GM19240 (cell line): Measurements from ENCODE around the gene GPR156.
"Not testable (repeated sequence)": the region's sequence is repeated elsewhere in the genome, so short reads cannot be mapped to it uniquely, and the experiment has no call there.

Experiments
- DNase-seq: peaks from one replicate; pipeline ENCODE4 v3.0.0; 2011; ENCODE audit warnings: low spot score; ENCODE audit not compliant: insufficient read length

GPR156 gene

GRCh38 chr3:120284747-120285507 is at the start of gene GPR156:
Gene GPR156 (minus strand): TSS chr3:120285222. CDS start chr3:120244098, 41,124 bp downstream.
- no peak for DNase-seq

DNA sequence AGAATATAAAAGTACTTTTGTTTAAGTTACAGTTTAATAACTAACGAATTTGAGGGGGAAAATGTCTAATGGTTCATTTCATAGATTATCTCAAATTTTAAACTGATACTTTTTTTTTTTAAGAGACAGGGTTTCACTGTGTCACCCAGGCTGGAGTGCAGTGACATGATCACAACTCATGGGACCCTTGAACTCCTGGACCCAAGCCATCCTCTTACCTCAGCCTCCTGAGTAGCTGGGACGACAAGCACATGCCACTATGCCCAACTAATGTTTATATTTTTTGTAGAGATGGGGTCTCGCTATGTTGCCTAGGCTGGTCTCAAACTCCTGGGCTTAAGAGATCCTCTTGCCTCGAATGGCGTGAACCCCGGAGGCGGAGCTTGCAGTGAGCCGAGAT is 47.6 kb upstream of the GPR156 start:
- DNase-seq = no peak

- DNase-seq = no peak
These were observed 46.1 kb upstream of the GPR156 start for GRCh38 chr3:120331076-120331475.

DNA sequence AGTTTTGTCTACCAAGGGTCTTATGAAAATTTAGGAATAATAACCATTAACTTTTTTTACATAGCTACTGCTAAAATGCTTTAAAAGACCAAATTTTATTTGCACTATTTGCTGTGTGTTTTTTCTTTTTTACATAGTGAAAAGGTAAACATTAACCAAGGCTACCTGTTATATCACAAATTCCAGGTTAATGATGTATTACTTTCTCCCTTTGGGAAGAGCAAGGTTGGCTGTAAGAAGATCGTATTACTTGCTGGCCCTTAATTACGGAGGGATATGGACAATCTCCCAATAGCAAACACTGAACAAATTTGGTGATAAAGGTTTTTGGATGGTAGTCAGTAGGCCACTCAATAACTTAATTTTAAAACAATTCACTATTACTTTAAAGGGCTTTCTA is 41.8 kb upstream of the GPR156 start:
- no peak for DNase-seq

- no peak for DNase-seq
These were observed 39.2 kb upstream of the GPR156 start for GRCh38 chr3:120324190-120324589.

GRCh38 chr3:120323761-120324160 is 38.7 kb upstream of the GPR156 start:
- not testable (repeated sequence) for DNase-seq

- DNase-seq = no peak
These were observed 27.1 kb upstream of the GPR156 start for GRCh38 chr3:120311863-120312794.

DNA sequence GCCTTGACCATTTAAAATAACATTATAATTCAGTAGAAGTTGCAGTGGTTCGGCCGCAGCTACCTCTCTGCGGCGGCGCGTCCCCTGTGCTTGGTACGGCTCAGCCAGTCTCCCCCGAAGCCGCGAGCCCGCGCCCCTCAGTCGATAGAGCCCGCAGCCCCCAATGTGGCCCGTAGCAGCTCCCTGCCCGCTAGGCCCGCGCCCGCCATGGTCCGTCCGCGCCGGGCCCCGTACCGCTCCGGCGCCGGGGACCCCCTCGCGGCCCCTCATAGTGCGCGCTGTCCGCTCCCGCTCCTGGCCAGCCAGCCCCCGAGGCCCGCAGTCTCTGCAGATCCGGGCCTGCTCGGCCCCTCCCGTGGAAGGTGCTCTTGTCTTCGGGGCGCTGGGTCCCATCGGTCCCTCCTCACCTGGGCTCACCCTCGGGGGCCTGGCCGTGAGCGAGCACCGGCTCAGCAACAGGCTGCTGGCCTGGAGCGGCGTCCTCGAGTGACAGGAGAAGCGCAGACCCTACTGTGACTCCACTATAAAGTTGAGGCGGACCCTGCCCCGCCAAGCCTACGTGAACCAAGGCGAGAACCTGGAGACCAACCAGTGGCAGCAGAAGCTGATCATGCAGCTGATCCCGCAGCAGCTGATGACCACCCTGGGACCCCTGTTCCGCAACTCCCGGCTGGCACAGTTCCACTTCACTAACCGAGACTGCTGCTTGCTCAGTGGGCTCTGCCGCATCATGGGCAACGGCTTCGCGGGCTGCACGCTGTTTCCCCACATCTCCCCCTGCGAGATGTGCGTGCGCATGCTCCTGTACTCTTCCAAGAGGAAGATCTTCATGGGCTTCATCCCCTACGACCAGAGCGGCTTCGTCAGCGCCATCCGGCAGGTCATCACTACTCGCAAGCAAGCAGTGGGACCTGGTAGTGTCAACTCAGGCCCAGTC is 21.8 kb upstream of the GPR156 start:
- no peak for DNase-seq

GRCh38 chr3:120304616-120305015 is 19.6 kb upstream of the GPR156 start:
- no peak for DNase-seq

DNA sequence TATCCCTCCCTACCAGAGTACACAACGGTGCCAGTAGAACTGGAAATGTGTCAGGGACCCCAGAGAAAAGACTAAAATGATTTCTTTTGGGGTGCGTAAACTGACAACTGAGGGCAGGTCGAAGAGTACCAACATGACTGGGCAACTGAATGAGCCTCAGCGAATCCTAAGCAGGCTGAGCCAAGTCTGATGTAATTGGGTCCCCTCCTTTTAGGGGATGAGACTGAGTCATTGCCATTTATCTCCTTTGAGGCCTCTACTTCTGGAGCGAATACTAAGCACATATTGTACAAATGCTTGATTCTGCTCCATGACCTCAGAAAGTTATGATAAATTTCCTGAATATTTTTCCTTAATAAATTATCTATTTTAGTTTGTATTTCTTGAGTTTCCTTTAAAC is 17.3 kb upstream of the GPR156 start:
- DNase-seq = no peak

DNA sequence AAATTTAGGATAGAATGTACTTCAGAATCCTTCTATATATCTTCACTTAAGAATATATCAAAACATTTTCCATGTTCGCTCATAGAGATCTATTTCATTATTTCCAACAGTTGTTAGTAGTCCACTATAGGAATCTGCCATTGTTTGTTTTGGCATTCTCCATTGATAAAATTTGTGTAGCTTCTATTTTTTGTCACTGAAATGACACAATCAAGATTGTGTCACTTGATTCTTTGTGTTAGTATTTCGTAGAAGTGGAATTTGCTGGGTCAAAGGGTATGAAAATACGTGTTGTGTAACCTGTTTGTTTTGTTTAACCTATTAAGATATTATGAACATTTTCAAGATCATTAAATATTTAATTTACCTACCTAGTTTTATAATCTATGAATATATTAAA is 15.9 kb upstream of the GPR156 start:
- DNase-seq = no peak

DNA sequence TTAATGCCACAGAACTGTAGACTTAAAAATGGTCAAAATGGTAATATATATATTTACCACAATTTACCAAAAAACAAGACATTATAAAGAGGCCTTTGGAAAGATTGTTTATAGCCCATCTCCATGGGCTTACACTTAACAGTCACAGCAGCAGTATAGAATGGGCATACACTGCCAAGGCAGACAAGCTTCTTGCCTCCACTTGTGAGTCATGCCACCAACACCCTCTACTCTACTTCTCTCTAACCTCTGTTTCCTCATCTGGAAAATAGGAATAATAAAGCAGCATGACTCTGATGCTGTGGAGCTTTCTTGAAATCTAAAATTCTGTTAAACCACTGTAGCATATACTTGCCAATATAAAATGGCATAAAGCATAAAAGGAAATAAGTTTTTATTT is 14.4 kb upstream of the GPR156 start:
- no peak for DNase-seq

DNA sequence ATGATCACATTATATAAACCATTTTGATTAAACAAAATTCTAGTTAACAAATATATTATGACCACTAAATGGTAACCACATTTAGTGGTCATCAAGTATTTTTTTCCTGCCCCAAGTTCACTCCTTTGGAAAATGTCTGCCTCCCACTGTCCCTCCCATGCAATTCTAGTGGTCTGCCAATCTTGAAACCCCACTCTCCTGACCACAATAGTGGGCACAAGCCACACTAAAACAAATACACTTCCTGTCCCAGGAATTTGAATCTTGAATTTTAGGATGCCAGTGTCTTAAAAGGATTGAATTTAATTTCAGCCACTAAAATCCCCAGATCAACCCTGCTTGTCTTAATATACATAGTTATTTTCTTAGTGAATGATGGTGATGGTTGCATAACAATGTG is 14.0 kb upstream of the GPR156 start:
- DNase-seq = no peak

GRCh38 chr3:120291552-120291951 is 6.5 kb upstream of the GPR156 start:
- DNase-seq = not testable (repeated sequence)

DNA sequence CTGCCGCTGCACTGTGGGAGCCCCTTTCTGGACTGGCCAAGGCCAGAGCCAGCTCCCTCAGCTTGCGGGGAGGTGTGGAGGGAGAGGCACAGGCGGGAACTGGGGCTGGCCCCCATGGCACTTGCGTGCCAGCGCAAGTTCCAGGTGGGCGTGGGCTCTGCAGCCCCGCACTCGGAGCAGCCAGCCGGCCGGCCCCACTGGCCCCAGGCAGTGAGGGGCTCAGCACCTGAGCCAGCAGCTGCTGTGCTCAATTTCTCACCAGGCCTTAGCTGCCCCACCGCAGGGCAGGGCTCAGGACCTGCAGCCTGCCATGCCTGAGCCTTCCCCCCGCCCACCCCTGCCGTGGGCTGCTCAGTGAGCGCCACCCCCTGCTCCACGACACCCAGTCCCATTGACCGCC is 4.6 kb upstream of the GPR156 start:
- DNase-seq = no peak

DNA sequence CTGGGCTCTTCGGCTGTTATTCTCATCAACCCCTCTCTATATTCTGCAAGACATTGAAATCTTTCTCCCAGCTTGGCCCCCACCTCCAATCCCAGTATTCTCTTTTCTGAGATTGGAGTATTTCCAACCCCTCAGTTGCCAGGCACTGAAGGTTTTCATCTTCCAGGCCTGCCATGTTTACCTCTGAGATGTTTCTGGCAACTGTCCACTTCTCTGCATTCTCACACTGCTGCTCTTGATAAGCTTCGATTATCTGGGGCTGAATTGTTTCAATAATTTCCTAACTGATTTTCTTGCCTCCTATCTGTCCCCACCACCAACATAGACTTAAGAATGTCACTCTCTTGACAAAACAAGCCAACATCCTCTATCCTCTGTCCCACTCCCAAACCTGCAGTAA is 1.4 kb upstream of the GPR156 start:
- DNase-seq = no peak

DNA sequence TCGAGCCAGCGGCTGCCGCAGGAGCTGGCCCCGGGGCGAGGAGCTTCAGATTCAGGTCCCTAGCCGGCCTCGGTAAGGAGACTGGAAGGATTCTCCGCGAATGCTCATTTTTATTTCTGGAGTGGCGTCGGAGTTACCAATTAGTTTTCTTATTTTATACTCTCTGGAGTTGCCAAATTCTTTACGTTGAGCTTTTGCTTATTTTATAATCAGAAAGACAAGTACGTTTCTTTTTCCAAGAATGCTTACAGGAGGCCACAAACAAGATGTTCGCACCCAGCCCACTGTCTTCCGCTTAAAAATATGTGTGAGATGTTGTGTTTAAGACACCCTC is 453 bp upstream of the GPR156 start:
- no peak for DNase-seq

DNA sequence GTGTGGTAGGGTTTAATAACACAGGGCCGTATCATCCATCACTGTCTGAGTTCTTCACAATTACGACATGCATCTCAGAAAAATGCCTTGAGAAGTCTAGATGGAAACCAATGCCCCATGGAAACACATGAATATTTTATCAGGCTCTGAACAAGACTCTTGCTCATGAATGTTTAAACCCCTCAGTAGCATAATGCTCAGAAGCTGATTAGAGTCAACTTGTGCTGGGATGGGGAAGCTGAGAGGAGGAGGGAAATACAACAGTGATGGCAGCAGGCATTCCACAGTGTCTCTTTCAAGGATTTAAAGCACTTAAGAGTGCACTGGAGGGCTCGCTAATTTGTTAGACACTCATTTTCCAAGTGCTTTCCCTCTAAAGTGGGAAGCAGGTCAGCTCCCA is 3.8 kb downstream of the GPR156 start:
- DNase-seq = no peak

DNA sequence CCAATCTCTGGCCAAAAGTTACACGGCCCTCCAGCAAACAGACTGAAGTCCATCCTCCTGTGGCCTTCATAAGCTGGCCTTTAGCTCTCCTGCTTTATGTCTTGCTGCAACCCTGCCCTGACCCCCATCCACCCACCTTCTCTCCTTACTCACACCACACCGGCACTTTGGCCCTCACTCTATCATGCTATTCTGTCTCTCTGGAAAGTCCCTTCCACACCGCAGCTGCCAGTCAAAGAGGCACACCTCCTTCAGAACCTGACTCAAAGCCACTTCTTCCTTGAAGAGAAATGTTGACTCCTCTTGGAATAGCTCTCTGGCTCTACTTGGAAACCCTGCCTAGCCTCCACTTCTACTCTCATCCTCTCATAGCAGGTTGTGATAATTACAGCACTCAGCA is 4.5 kb downstream of the GPR156 start:
- no peak for DNase-seq

DNA sequence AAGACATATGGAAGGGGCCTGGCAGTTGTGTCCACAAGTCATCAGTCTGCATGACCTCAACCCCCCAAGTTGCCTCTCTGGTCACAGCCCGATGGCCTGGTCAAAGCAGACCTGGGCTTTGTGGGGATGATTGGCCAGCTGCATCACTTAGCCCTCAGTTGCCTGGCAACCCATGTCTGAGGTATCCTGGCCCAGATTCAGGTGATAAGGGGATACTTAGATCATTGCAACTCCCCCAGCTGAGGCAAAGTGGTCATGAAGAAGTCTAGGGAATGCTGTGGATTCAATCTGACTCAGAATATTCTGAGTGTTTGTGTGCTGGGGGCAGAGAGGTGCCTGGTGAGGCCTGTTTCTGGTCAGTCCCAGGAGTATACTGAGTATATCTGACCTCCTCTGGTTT is 5.0 kb downstream of the GPR156 start:
- DNase-seq = no peak

- DNase-seq = no peak
These were observed 8.3 kb downstream of the GPR156 start for GRCh38 chr3:120276767-120277166.

DNA sequence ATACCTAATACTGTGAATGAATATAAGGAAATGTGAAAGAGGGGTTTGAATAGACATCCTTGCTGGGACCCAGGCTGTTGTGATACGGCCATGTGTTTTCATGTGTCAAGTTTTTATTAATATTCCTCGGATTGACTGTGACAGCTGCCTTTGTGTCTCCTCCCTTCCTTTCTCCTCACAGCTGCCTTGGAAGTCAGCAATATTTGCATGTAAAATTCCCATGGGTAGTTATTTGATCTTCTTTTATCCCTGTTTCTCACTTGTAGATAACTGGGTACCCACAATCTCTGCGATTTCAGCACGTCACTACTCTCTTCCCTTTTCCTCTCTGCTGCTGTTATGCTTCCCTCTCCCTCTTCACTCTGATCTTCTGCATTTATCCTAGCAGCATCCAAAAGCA is 9.4 kb downstream of the GPR156 start:
- no peak for DNase-seq
